H1 (cell line): ENCODE data around the gene CTXN2. TPM values are rescaled to one million over a fixed set of nuclear protein-coding genes. Genes with fewer than 3 reads are reported as not detected.

Experiments used
- CTCF ChIA-PET: fragments of 300-600 bp; sonication (Branson Sonifier 250); formaldehyde crosslinking; loops from one replicate; lab custom pipeline; 2021; ENCODE audit not compliant: partially characterized antibody; lab: Charles Lee
- POLR2A ChIA-PET: fragments of 300-600 bp; sonication (Branson Sonifier 250); formaldehyde crosslinking; loops from one replicate; lab custom pipeline; 2021; ENCODE audit warnings: inconsistent platforms; ENCODE audit not compliant: partially characterized antibody; lab: Charles Lee
- DNase-seq, 2 experiments: peaks; one replicate each; pipeline versions ENCODE4 v3.0.0 to v3.0.0-alpha.2; 2010 to 2022; ENCODE audit warnings: low spot score in 2 of 2, low read depth in 1 of 2, mixed read lengths in 1 of 2
- FAIRE-seq: peaks from 2 replicates; lab custom pipeline; 2011; peaks lifted over from hg19 to GRCh38; lab: Jason Lieb, UNC
- H2AFZ ChIP-seq: 2 replicates; pipeline ENCODE4 v1.8.1; 2012; ENCODE audit warnings: low read length, inconsistent platforms
- H2AK5ac ChIP-seq: 2 replicates; pipeline ENCODE4 v1.6.1; 2013; ENCODE audit warnings: low read depth, low read length
- H2BK120ac ChIP-seq: replicated peaks from 2 replicates; pipeline ENCODE3; 2013; ENCODE audit warnings: low read depth, low read length, inconsistent platforms
- H2BK12ac ChIP-seq: 2 replicates; pipeline ENCODE4 v1.6.1; 2013; ENCODE audit warnings: low read depth, low read length
- H2BK15ac ChIP-seq: 2 replicates; pipeline ENCODE4 v1.6.1; 2013; ENCODE audit warnings: low read length
- H2BK20ac ChIP-seq: 2 replicates; pipeline ENCODE4 v1.6.1; 2013; ENCODE audit warnings: low read length
- H2BK5ac ChIP-seq: 2 replicates; pipeline ENCODE4 v1.6.1; 2013; ENCODE audit warnings: low read depth, low read length
- H3K14ac ChIP-seq: 2 replicates; pipeline ENCODE4 v1.6.1; 2013; ENCODE audit warnings: inconsistent platforms; ENCODE audit not compliant: insufficient read length
- H3K18ac ChIP-seq: 2 replicates; pipeline ENCODE4 v1.6.1; 2013; ENCODE audit warnings: low read length; ENCODE audit errors: extremely low read depth
- H3K23ac ChIP-seq: 2 replicates; pipeline ENCODE4 v1.6.1; 2013; ENCODE audit warnings: inconsistent platforms; ENCODE audit not compliant: insufficient read length
- H3K23me2 ChIP-seq: 2 replicates; pipeline ENCODE4 v1.6.1; 2013; ENCODE audit warnings: low read depth, low read length
- H3K27ac ChIP-seq: 2 replicates; pipeline ENCODE4 v1.6.1; 2011; ENCODE audit warnings: low read depth, low read length, inconsistent platforms
- H3K27me3 ChIP-seq, 4 experiments: replicated peaks in 1 of 4; 1 replicate in 1 of 4; 2 replicates in 3 of 4; pipeline versions ENCODE4 v1.6.1 to v1.8.1; 2011 to 2013; ENCODE audit warnings: low read length in 3 of 4, mild to moderate bottlenecking in 3 of 4, inconsistent platforms in 2 of 4, mixed read lengths in 2 of 4, moderate library complexity in 1 of 4; ENCODE audit not compliant: control insufficient read depth in 3 of 4, insufficient read depth in 3 of 4; ENCODE audit errors: extremely low read depth in 1 of 4
- H3K36me3 ChIP-seq, 4 experiments: 2 replicates each; pipeline versions ENCODE4 v1.6.1 to v1.8.1; 2011 to 2013; ENCODE audit warnings: mild to moderate bottlenecking in 4 of 4, low read length in 3 of 4, moderate library complexity in 2 of 4, control low read depth in 1 of 4, inconsistent platforms in 1 of 4; ENCODE audit not compliant: insufficient read depth in 4 of 4, control insufficient read depth in 2 of 4
- H3K4ac ChIP-seq: replicated peaks from 2 replicates; pipeline ENCODE3; 2013; ENCODE audit warnings: low read length, low read depth, mixed read lengths, inconsistent platforms; ENCODE audit not compliant: insufficient read length
- H3K4me1 ChIP-seq, 4 experiments: replicated peaks in 1 of 4; 1 replicate in 1 of 4; 2 replicates in 3 of 4; pipeline versions ENCODE4 v1.6.1 to v1.8.1; 2011 to 2013; ENCODE audit warnings: low read length in 3 of 4, inconsistent platforms in 2 of 4, mixed read lengths in 1 of 4; ENCODE audit not compliant: insufficient read depth in 4 of 4, control insufficient read depth in 3 of 4
- H3K4me2 ChIP-seq, 2 experiments: 2 replicates each; pipeline versions ENCODE4 v1.6.1 to v1.8.1; 2011 to 2013; ENCODE audit warnings: low read depth in 2 of 2, low read length in 2 of 2, control low read depth in 1 of 2, inconsistent platforms in 1 of 2, mild to moderate bottlenecking in 1 of 2; ENCODE audit not compliant: insufficient read depth in 1 of 2
- H3K4me3 ChIP-seq, 4 experiments: fragments of 200-600, 300-600 bp in 1 of 4; sonication (generic), shearing (Covaris generic), sonication (Bioruptor Twin) in 1 of 4; 2 replicates each; pipeline versions ENCODE4 v1.5.1 to v1.8.1; 2011 to 2016; ENCODE audit warnings: low read length in 4 of 4, low read depth in 3 of 4, control low read depth in 2 of 4, inconsistent platforms in 2 of 4, mild to moderate bottlenecking in 2 of 4, mixed read lengths in 1 of 4, moderate library complexity in 1 of 4; ENCODE audit not compliant: insufficient read depth in 2 of 4; ENCODE audit errors: extremely low read depth in 1 of 4
- H3K56ac ChIP-seq: replicated peaks from 2 replicates; pipeline ENCODE3; 2013; ENCODE audit warnings: low read depth, mild to moderate bottlenecking, mixed read lengths, low read length, inconsistent platforms; ENCODE audit not compliant: insufficient read length
- H3K79me1 ChIP-seq: 2 replicates; pipeline ENCODE4 v1.6.1; 2013; ENCODE audit warnings: low read depth, low read length, control low read depth
- H3K79me2 ChIP-seq, 2 experiments: 2 replicates each; pipeline versions ENCODE4 v1.6.1 to v1.8.1; 2012 to 2013; ENCODE audit warnings: low read length in 2 of 2, mild to moderate bottlenecking in 2 of 2, inconsistent platforms in 1 of 2; ENCODE audit not compliant: insufficient read depth in 2 of 2, control insufficient read depth in 1 of 2
- H3K9ac ChIP-seq, 4 experiments: replicated peaks in 1 of 4; 1 replicate in 1 of 4; 2 replicates in 3 of 4; pipeline versions ENCODE4 v1.6.1 to v1.8.1; 2011 to 2013; ENCODE audit warnings: low read depth in 3 of 4, low read length in 3 of 4, control low read depth in 2 of 4, mild to moderate bottlenecking in 2 of 4, moderate library complexity in 2 of 4, inconsistent platforms in 1 of 4; ENCODE audit errors: extremely low read depth in 1 of 4
- H3K9me3 ChIP-seq, 2 experiments: 2 replicates each; pipeline versions ENCODE4 v1.6.1 to v1.8.1; 2012 to 2013; ENCODE audit warnings: mild to moderate bottlenecking in 2 of 2, moderate library complexity in 2 of 2, control low read depth in 1 of 2, inconsistent platforms in 1 of 2, low read depth in 1 of 2, low read length in 1 of 2, mixed read lengths in 1 of 2; ENCODE audit not compliant: insufficient read depth in 2 of 2
- H4K20me1 ChIP-seq, 2 experiments: replicated peaks in 1 of 2; 2 replicates each; pipeline versions ENCODE3 to v1.8.1; 2011 to 2013; ENCODE audit warnings: inconsistent platforms in 2 of 2, low read length in 2 of 2, mild to moderate bottlenecking in 1 of 2; ENCODE audit not compliant: insufficient read depth in 2 of 2, control insufficient read depth in 1 of 2
- H4K5ac ChIP-seq: 2 replicates; pipeline ENCODE4 v1.6.1; 2013; ENCODE audit warnings: low read length, low read depth, mixed read lengths, inconsistent platforms; ENCODE audit not compliant: insufficient read length
- H4K8ac ChIP-seq: 2 replicates; pipeline ENCODE4 v1.8.0; 2013; ENCODE audit warnings: mild to moderate bottlenecking, moderate library complexity, low read length, inconsistent platforms; ENCODE audit not compliant: insufficient read depth; ENCODE audit errors: extremely low read depth
- H4K91ac ChIP-seq: replicated peaks from 2 replicates; pipeline ENCODE3; 2013; ENCODE audit warnings: low read length, mixed read lengths, inconsistent platforms; ENCODE audit not compliant: insufficient read length
- E2F6 ChIP-seq: IDR thresholded peaks from 2 replicates; pipeline ENCODE4 v1.6.1; 2012; ENCODE audit warnings: inconsistent platforms
- POU5F1 ChIP-seq: IDR thresholded peaks from 2 replicates; pipeline ENCODE4 v1.6.1; 2011; ENCODE audit warnings: low read depth, mild to moderate bottlenecking, low read length, moderate library complexity
- WGBS, 2 experiments: shearing (Covaris generic) in 1 of 2; methylation state at CpG; one replicate each; pipeline versions ENCODE4 v1.1.6 to v1.1.7; 2013 to 2015; ENCODE audit warnings: low lambda C conversion rate in 2 of 2, mixed read lengths in 2 of 2, inconsistent platforms in 1 of 2, low coverage in 1 of 2, missing lambda C conversion rate in 1 of 2; ENCODE audit not compliant: insufficient replicate concordance in 2 of 2, insufficient coverage in 1 of 2, insufficient read length in 1 of 2; ENCODE audit errors: extremely low coverage in 1 of 2, missing lambda C conversion rate in 1 of 2; 5-methylcytosine and 5-hydroxymethylcytosine counted together
- polyA plus RNA-seq, 7 experiments: library from polyadenylated mRNA; depleted of rRNA in 3 of 7; stranded (reverse) in 5 of 7; unstranded in 2 of 7; fragments of >200 nt in 5 of 7; fragments of 200-250 nt in 2 of 7; gene quantifications; 1 replicate in 5 of 7; 2 replicates in 1 of 7; 4 replicates in 1 of 7; pipeline versions ENCODE4 v1.2.1 to v1.2.3, GENCODE V29; 2011 to 2013; ENCODE audit warnings: missing spikeins in 2 of 7, mixed read lengths in 2 of 7
- total RNA-seq: library from RNA; stranded (reverse); fragmentation: NEBNext Ultra II Directional; extraction: Animal tissue kit (Norgen Biotek cat#: 25700); gene quantifications from 2 replicates; pipeline ENCODE4 v1.2.1, GENCODE V29; 2021

CTXN2 gene
- total and polyA plus RNA-seq, 2 of the 8 experiments (the other 6 are each of a cell fraction or from before 2014, with no cell fraction given), result 0.08 TPM; not detected in 1

DNA sequence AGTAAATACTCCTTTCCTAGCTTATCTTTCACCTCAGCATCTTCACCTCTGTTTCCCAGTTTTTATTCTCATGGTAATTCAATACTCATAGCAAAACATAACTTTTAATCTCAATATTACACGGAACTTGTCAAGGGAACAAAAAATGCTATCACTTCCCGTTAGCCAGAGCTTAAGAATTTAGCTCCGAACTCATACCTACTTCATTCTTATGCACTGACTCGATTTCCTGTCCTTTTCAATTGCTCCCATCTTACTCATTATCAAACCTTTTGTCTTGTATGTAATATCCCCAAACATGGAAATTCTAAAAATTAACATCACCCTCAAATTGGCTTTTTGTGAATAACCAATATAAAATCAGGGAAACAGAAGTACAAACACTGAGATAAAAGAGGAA, 41.6 kb upstream of the CTXN2 start:
- POLR2A ChIA-PET, result interaction anchor here (1.0 kb wide), 2 partner anchors 14 to 28 kb away, joined by 3 read pairs; partner anchors contain the start of gene MYEF2
- WGBS, 2 experiments, result 57% methylated on average over 4 of the region's 4 CpGs; no CpG with 5 or more reads in 1 of the 2 experiments
- Histone ChIP-seq H2BK20ac (no peak overlapping the region), H3K79me1 (no peaks in the 10 kb centered on the region)
- TF ChIP-seq E2F6 (no peak), POU5F1 (0 out of 2 replicates have a peak, but pooled peaks have one; percentile 11)
- TF ChIP-seq, all 59 proteins: peak for 1
- H3K9ac ChIP-seq, result no peak overlapping the region
- H2BK15ac ChIP-seq, result no peak overlapping the region
- peak overlapping the region in 1 of 4 experiments; percentile 25; a peak in 1 of 8 replicates for H3K4me3 ChIP-seq
- H3K27me3 ChIP-seq, result no peaks in the 10 kb centered on the region
- DNase-seq, result no peak
- H3K36me3 ChIP-seq, result peaks cover 4 to 62% (median 19%) of the 10 kb centered on the region in 4 experiments; a peak in 7 of 8 replicates
- no peak overlapping the region for H2BK12ac ChIP-seq
- H2AK5ac ChIP-seq, result no peak overlapping the region
- no peak overlapping the region for H2BK5ac ChIP-seq
- peak; percentile 13 for FAIRE-seq
- 0 out of 4 replicates have a peak overlapping the region, but pooled peaks have one; percentile 16 to 23 for H3K4me2 ChIP-seq
- peaks cover 0 to 6% (median 0%) of the 10 kb centered on the region in 4 experiments; a peak in 3 of 7 replicates for H3K4me1 ChIP-seq
- H2BK120ac ChIP-seq, result no peak overlapping the region
- H3K79me2 ChIP-seq, result no peaks in the 10 kb centered on the region
- H3K9me3 ChIP-seq, result no peaks in the 10 kb centered on the region
- CTCF ChIA-PET, result interaction anchor here (0.7 to 1.5 kb wide), 5 partner anchors 9 to 101 kb away, joined by 3 to 4 read pairs (median 3); no protein-coding TSS in a partner anchor
- no peaks in the 10 kb centered on the region; the same call in 1 of the 2 replicates for H3K23me2 ChIP-seq
- no peak overlapping the region for H2AFZ ChIP-seq
- no peak overlapping the region for H3K56ac ChIP-seq
- no peaks in the 10 kb centered on the region for H4K20me1 ChIP-seq
- H4K5ac ChIP-seq, result no peak overlapping the region
- H4K8ac ChIP-seq, result no peak overlapping the region
- H4K91ac ChIP-seq, result no peak overlapping the region
- no peak overlapping the region for H3K18ac ChIP-seq
- H3K4ac ChIP-seq, result no peak overlapping the region
- H3K14ac ChIP-seq, result no peak overlapping the region
- H3K27ac ChIP-seq, result no peak overlapping the region
- no peak overlapping the region for H3K23ac ChIP-seq
